Spleen (tissue), 7 donors: ENCODE data around the gene CCDC34.

ENCODE experiments used
- CTCF ChIP-seq, 11 experiments: fragments of 200-600 bp in 7 of 11; fragments of 450-650 bp in 4 of 11; sonication (generic) in 4 of 11; IDR thresholded peaks in 8 of 11; conservative IDR thresholded peaks in 3 of 11; 1 replicate in 7 of 11; 2 replicates in 4 of 11; pipeline versions ENCODE4 v1.4.0 to v1.8.0; 2016 to 2021; ENCODE audit warnings: antibody characterized with exemption in 11 of 11, inconsistent platforms in 4 of 11, mild to moderate bottlenecking in 1 of 11
- POLR2A ChIP-seq, 3 donors: fragments of 450-650 bp; IDR thresholded peaks; one replicate each; pipeline ENCODE4 v1.5.1; 2017; ENCODE audit warnings: antibody characterized with exemption in 3 of 3, mild to moderate bottlenecking in 1 of 3
- donor health status: DM: no; HTN: no; CAD: no; lungs with moderate emphysema.
- donor health status: DM: no; HTN: no; CAD: no.
- donor health status: DM: no; HTN: no; CAD: no.

- TF ChIP-seq POLR2A (IDR thresholded peaks at IDR 0.05) (no peak), CTCF (IDR thresholded peaks at IDR 0.05 in 8 of 11, conservative IDR thresholded peaks at IDR 0.05 in 3 of 11) (no peak)
Measured at GRCh38 chr11:27329867-27330632, 33.0 kb downstream of the CCDC34 start.
